Measurements from ENCODE around the gene HSBP1L1.

GRCh38 chr18:79952456-79952995, 11.9 kb upstream of the HSBP1L1 start:
- TF ChIP-seq, protein P1, sequence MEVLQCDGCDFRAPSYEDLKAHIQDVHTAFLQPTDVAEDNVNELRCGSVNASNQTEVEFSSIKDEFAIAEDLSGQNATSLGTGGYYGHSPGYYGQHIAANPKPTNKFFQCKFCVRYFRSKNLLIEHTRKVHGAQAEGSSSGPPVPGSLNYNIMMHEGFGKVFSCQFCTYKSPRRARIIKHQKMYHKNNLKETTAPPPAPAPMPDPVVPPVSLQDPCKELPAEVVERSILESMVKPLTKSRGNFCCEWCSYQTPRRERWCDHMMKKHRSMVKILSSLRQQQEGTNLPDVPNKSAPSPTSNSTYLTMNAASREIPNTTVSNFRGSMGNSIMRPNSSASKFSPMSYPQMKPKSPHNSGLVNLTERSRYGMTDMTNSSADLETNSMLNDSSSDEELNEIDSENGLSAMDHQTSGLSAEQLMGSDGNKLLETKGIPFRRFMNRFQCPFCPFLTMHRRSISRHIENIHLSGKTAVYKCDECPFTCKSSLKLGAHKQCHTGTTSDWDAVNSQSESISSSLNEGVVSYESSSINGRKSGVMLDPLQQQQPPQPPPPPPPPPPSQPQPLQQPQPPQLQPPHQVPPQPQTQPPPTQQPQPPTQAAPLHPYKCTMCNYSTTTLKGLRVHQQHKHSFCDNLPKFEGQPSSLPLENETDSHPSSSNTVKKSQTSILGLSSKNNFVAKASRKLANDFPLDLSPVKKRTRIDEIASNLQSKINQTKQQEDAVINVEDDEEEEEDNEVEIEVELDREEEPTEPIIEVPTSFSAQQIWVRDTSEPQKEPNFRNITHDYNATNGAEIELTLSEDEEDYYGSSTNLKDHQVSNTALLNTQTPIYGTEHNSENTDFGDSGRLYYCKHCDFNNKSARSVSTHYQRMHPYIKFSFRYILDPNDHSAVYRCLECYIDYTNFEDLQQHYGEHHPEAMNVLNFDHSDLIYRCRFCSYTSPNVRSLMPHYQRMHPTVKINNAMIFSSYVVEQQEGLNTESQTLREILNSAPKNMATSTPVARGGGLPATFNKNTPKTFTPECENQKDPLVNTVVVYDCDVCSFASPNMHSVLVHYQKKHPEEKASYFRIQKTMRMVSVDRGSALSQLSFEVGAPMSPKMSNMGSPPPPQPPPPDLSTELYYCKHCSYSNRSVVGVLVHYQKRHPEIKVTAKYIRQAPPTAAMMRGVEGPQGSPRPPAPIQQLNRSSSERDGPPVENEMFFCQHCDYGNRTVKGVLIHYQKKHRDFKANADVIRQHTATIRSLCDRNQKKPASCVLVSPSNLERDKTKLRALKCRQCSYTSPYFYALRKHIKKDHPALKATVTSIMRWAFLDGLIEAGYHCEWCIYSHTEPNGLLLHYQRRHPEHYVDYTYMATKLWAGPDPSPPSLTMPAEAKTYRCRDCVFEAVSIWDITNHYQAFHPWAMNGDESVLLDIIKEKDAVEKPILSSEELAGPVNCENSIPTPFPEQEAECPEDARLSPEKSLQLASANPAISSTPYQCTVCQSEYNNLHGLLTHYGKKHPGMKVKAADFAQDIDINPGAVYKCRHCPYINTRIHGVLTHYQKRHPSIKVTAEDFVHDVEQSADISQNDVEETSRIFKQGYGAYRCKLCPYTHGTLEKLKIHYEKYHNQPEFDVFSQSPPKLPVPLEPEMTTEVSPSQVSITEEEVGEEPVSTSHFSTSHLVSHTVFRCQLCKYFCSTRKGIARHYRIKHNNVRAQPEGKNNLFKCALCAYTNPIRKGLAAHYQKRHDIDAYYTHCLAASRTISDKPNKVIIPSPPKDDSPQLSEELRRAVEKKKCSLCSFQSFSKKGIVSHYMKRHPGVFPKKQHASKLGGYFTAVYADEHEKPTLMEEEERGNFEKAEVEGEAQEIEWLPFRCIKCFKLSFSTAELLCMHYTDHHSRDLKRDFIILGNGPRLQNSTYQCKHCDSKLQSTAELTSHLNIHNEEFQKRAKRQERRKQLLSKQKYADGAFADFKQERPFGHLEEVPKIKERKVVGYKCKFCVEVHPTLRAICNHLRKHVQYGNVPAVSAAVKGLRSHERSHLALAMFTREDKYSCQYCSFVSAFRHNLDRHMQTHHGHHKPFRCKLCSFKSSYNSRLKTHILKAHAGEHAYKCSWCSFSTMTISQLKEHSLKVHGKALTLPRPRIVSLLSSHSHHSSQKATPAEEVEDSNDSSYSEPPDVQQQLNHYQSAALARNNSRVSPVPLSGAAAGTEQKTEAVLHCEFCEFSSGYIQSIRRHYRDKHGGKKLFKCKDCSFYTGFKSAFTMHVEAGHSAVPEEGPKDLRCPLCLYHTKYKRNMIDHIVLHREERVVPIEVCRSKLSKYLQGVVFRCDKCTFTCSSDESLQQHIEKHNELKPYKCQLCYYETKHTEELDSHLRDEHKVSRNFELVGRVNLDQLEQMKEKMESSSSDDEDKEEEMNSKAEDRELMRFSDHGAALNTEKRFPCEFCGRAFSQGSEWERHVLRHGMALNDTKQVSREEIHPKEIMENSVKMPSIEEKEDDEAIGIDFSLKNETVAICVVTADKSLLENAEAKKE (CRISPR knock-in tag; IDR thresholded peaks at IDR 0.05): no peak
- TF ChIP-seq CTCF (conservative IDR thresholded peaks at IDR 0.05; ENCODE audit: low read depth in 2 of 2) (no peak), EZH2phosphoT487 (IDR thresholded peaks at IDR 0.05; ENCODE audit: unreplicated experiment) (no peak), REST (IDR thresholded peaks at IDR 0.05; ENCODE audit: unreplicated experiment) (no peak), CREB1 (CRISPR knock-in tag; IDR thresholded peaks at IDR 0.05; ENCODE audit: low read depth) (no peak), POLR2AphosphoS5 (IDR thresholded peaks at IDR 0.05; ENCODE audit: low read depth) (no peak), EZH2 (IDR thresholded peaks at IDR 0.05; ENCODE audit: low read depth, unreplicated experiment) (no peak), JUNB (IDR thresholded peaks at IDR 0.05; ENCODE audit: unreplicated experiment) (no peak), NANOG (IDR thresholded peaks at IDR 0.05; ENCODE audit: borderline replicate concordance) (no peak), STAT1 (IDR thresholded peaks at IDR 0.05; ENCODE audit: unreplicated experiment) (no peak)

All from GM23338 (cell line).